Activated CD4-positive, alpha-beta T cell treated with anti-CD3 and anti-CD28 coated beads, Interleukin-2, Interleukin-6, amounts not matched to agents 100 ng/mL and 50 ng/mL, durations not matched to agents 16 hours and 8 hours (primary cell): ENCODE measurements around the gene CLIC6.
"Not testable (repeated sequence)": the region's sequence is repeated elsewhere in the genome, so short reads cannot be mapped to it uniquely, and the experiment has no call there.

Source experiments
- DNase-seq: peaks from one replicate; pipeline ENCODE4 v3.0.0-alpha.2; 2020

The CLIC6 gene

GRCh38 chr21:34653522-34653921 is 15.3 kb upstream of the CLIC6 start:
- no peak for DNase-seq

GRCh38 chr21:34661848-34662247 is 6.9 kb upstream of the CLIC6 start:
- no peak for DNase-seq

- no peak for DNase-seq
Measured at GRCh38 chr21:34667761-34668160, 1.0 kb upstream of the CLIC6 start.

GRCh38 chr21:34669149-34669879 is 520 bp downstream of the CLIC6 start:
- peak; percentile 15 for DNase-seq

GRCh38 chr21:34669880-34670219 is 1.1 kb downstream of the CLIC6 start:
- DNase-seq = not testable (repeated sequence)

- no peak for DNase-seq
Measured at GRCh38 chr21:34670220-34670961, 1.6 kb downstream of the CLIC6 start.

GRCh38 chr21:34670962-34671348 is 2.2 kb downstream of the CLIC6 start:
- no peak for DNase-seq

- no peak for DNase-seq
Measured at GRCh38 chr21:34671462-34671861, 2.7 kb downstream of the CLIC6 start.

- no peak for DNase-seq
Measured at GRCh38 chr21:34671891-34672290, 3.1 kb downstream of the CLIC6 start.

GRCh38 chr21:34673006-34673405 is 4.2 kb downstream of the CLIC6 start:
- DNase-seq = no peak

- DNase-seq = no peak
Measured at GRCh38 chr21:34674468-34674867, 5.7 kb downstream of the CLIC6 start.

- no peak for DNase-seq
Measured at GRCh38 chr21:34675871-34676270, 7.1 kb downstream of the CLIC6 start.

GRCh38 chr21:34679051-34679450 is 10.3 kb downstream of the CLIC6 start:
- no peak for DNase-seq

GRCh38 chr21:34684174-34684876 is 15.5 kb downstream of the CLIC6 start:
- no peak for DNase-seq

GRCh38 chr21:34687065-34687464 is 18.3 kb downstream of the CLIC6 start:
- no peak for DNase-seq

GRCh38 chr21:34687745-34688144 is 19.0 kb downstream of the CLIC6 start:
- no peak for DNase-seq

- DNase-seq = no peak
Measured at GRCh38 chr21:34688145-34688544, 19.4 kb downstream of the CLIC6 start.

- DNase-seq = no peak
Measured at GRCh38 chr21:34688715-34689114, 19.9 kb downstream of the CLIC6 start.

- no peak for DNase-seq
Measured at GRCh38 chr21:34690041-34690792, 21.4 kb downstream of the CLIC6 start.

GRCh38 chr21:34690793-34691175 is 22.0 kb downstream of the CLIC6 start:
- no peak for DNase-seq

GRCh38 chr21:34691390-34692032 is 22.7 kb downstream of the CLIC6 start:
- DNase-seq = no peak

GRCh38 chr21:34692458-34693020 is 23.7 kb downstream of the CLIC6 start:
- DNase-seq = no peak
